Peyer's patch (tissue), 4 donors: Measurements from ENCODE around the gene FZD10.

Experiments used
- CTCF ChIP-seq, 6 experiments: fragments of 450-650 bp in 4 of 6; fragments of 200-600 bp in 2 of 6; sonication (generic) in 1 of 6; IDR thresholded peaks; one replicate each; pipeline ENCODE4 v1.5.1; 2017 to 2019; ENCODE audit warnings: antibody characterized with exemption in 6 of 6, mild to moderate bottlenecking in 3 of 6, moderate library complexity in 1 of 6
- POLR2A ChIP-seq, 2 donors: fragments of 450-650 bp; IDR thresholded peaks; one replicate each; pipeline ENCODE4 v1.5.1; 2017; ENCODE audit warnings: antibody characterized with exemption in 2 of 2, mild to moderate bottlenecking in 2 of 2, moderate library complexity in 2 of 2

GRCh38 chr12:130199581-130200390, 37.5 kb downstream of the FZD10 start:
- no peak for TF ChIP-seq CTCF (IDR thresholded peaks at IDR 0.05)
- no peak for TF ChIP-seq POLR2A (IDR thresholded peaks at IDR 0.05)
